Measurements from ENCODE around the gene SPG7.

SPG7 gene

GRCh38 chr16:89510526-89510925 lies 2.3 kb downstream of the SPG7 start:
- no peak for DNase-seq (ENCODE audit: low read depth in 2 of 2)
- TF ChIP-seq CTCF (IDR thresholded peaks at IDR 0.05; ENCODE audit: low read depth, low read length), result no peak
- no peak overlapping the region for H3K4me3 ChIP-seq (replicated peaks in 1 of 2; ENCODE audit: low read depth in 2 of 2, low read length in 2 of 2)

GRCh38 chr16:89511374-89511773 lies 3.2 kb downstream of the SPG7 start:
- H3K4me3 ChIP-seq (replicated peaks in 1 of 2; ENCODE audit: low read depth in 2 of 2, low read length in 2 of 2), result no peak overlapping the region
- DNase-seq (ENCODE audit: low read depth in 2 of 2), result no peak
- TF ChIP-seq CTCF (IDR thresholded peaks at IDR 0.05; ENCODE audit: low read depth, low read length), result no peak

GRCh38 chr16:89512453-89512852 lies 4.2 kb downstream of the SPG7 start:
- DNase-seq (ENCODE audit: low read depth in 2 of 2), result no peak
- TF ChIP-seq CTCF (IDR thresholded peaks at IDR 0.05; ENCODE audit: low read depth, low read length), result no peak

GRCh38 chr16:89517128-89517527 lies 8.9 kb downstream of the SPG7 start:
- no peak overlapping the region for H3K4me3 ChIP-seq (replicated peaks in 1 of 2; ENCODE audit: low read depth in 2 of 2, low read length in 2 of 2)
- DNase-seq (ENCODE audit: low read depth in 2 of 2), result no peak
- TF ChIP-seq CTCF (IDR thresholded peaks at IDR 0.05; ENCODE audit: low read depth, low read length), result no peak

More at GRCh38 chr16:89512453-89512852, 4.2 kb downstream of the SPG7 start:
- H3K4me3 ChIP-seq (replicated peaks in 1 of 2; ENCODE audit: low read depth in 2 of 2, low read length in 2 of 2), result no peak overlapping the region

GRCh38 chr16:89519881-89520280 lies 11.7 kb downstream of the SPG7 start:
- no peak for DNase-seq (ENCODE audit: low read depth in 2 of 2)
- TF ChIP-seq CTCF (IDR thresholded peaks at IDR 0.05; ENCODE audit: low read depth, low read length), result no peak
- H3K4me3 ChIP-seq (replicated peaks in 1 of 2; ENCODE audit: low read depth in 2 of 2, low read length in 2 of 2), result no peak overlapping the region

- H3K4me3 ChIP-seq (replicated peaks in 1 of 2; ENCODE audit: low read depth in 2 of 2, low read length in 2 of 2), result no peak overlapping the region
- TF ChIP-seq CTCF (IDR thresholded peaks at IDR 0.05; ENCODE audit: low read depth, low read length), result no peak
- no peak for DNase-seq (ENCODE audit: low read depth in 2 of 2)
Observed at GRCh38 chr16:89522287-89522686, 14.1 kb downstream of the SPG7 start.

GRCh38 chr16:89523680-89524344 lies 15.6 kb downstream of the SPG7 start:
- DNase-seq (ENCODE audit: low read depth in 2 of 2), result no peak
- H3K4me3 ChIP-seq (replicated peaks in 1 of 2; ENCODE audit: low read depth in 2 of 2, low read length in 2 of 2), result no peak overlapping the region
- TF ChIP-seq CTCF (IDR thresholded peaks at IDR 0.05; ENCODE audit: low read depth, low read length), result no peak

Data from cardiac fibroblast (primary cell).